ENCODE data around the gene SERPINF2.

- TF ChIP-seq EZH2 (IDR thresholded peaks at IDR 0.05): no peak
- no peak for TF ChIP-seq POLR2AphosphoS5 (IDR thresholded peaks at IDR 0.05; ENCODE audit: borderline replicate concordance, low read depth, low read length)
- TF ChIP-seq FOXP2 (optimal IDR thresholded peaks at IDR 0.05; ENCODE audit: control extremely low read depth, extremely low read length, insufficient read depth): no peak
Observed at GRCh38 chr17:1776857-1777256, 34.2 kb downstream of the SERPINF2 start.
